DMS 273 (cell line): ENCODE measurements around the gene PKP3.
"Not testable (repeated sequence)": the region's sequence is repeated elsewhere in the genome, so short reads cannot be mapped to it uniquely, and the experiment has no call there.

ENCODE experiments used
- DNase-seq: peaks from one replicate; lab custom pipeline; 2025; ENCODE audit not compliant: unreplicated experiment; lab: John Stamatoyannopoulos, UW

The PKP3 gene

DNA sequence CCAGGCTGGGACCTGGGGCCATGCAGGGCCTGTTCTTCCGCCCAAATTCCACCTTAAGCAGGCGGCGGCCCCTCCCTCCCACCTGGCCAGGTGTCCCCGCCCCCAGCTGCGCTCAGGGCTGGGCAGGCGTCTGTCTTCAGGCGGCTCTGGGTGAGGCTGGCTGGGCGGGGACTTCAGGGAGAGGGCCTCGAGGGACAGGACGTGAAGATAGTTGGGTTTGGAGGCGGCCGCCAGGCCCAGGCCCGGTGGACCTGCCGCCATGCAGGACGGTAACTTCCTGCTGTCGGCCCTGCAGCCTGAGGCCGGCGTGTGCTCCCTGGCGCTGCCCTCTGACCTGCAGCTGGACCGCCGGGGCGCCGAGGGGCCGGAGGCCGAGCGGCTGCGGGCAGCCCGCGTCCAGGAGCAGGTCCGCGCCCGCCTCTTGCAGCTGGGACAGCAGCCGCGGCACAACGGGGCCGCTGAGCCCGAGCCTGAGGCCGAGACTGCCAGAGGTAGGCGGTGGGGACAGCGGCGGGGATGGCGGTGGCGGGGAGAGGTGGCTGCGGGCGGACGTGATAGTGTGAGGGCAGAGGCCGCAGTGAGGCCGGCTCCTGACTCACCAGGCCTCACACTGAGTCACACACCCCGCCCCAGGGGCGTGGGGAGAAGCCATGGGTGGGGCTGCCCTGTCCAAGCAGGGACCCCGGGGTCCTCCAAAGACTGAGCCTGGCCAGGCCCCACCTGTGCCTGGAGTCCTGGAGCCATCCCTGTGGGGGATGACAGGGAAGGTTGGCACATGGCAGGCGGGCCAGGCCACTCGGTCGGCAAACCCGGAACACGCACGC is at the start of gene PKP3:
Gene PKP3 (plus strand): TSS at position 176 of the 824 bp plus-strand sequence. CDS start 84 bp downstream, at position 260.
- no peak for DNase-seq

- no peak for DNase-seq
Observed at GRCh38 chr11:344836-345578, 49.0 kb upstream of the PKP3 start.

DNA sequence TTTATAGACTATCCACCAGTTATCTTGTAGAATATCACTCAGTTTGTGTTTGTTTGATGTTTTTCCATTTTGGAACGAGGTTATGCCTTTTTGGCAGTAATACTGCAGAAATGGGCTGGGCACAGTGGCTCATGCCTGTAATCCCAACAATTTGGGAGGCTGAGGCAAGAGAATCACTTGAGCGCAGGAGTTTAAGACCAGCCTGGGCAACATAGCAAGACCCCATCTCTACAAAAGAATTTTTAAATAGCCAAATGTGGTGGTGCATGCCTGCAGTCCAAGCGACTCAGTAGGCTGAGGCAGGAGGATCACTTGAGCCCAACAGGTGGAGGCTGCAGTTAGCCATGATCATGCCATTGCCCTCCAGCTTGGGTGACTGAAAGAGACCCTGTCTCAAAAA is 47.5 kb upstream of the PKP3 start:
- DNase-seq: no peak

- DNase-seq: not testable (repeated sequence)
Observed at GRCh38 chr11:349270-349954, 44.6 kb upstream of the PKP3 start.

GRCh38 chr11:350033-350722 is 43.8 kb upstream of the PKP3 start:
- not testable (repeated sequence) for DNase-seq

DNA sequence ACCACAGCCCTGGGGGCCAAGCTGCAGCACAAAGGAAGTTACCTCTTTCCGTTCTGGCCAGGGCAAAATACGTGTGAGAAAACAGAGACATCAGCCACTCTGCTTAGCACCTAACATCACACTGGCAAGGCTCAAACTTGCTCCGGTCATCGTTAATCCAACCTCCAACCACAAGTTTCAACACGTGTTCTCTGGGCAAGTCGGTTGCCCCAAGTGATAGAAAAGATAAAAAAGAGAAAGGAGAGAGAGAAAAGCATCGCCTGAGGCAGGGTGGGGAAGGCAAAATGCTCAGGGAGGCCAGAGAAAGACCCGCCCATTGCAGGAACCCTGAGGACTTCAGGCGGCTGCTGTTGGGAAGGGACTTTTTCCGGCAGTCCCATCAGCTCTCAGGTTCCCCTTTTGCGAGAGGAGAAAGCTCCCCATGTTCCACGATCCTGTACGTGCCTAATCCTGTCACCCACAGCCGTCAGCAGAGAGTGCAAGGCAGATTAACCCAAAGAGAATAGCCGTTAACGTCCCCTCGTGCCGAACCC is 43.2 kb upstream of the PKP3 start:
- no peak for DNase-seq

DNA sequence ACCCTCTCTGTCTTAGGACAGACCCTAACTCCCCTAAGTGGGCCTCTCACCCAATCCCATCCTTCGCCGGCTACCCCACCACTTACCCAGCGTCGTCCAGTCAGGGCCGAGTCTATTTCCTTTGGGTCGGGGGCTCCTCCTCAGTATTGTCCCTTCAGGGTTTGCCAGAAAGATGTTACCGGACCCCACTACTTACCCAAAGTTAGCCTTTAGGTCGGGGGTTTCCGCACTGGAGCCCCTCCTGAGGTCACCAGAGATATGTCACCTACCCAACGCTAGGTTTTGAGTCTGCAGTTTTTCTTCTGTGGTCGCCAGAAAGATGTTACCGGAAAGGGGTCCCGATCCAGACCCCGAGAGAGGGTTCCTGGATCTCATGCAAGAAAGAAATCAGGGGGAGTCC is 42.6 kb upstream of the PKP3 start:
- DNase-seq: no peak

DNA sequence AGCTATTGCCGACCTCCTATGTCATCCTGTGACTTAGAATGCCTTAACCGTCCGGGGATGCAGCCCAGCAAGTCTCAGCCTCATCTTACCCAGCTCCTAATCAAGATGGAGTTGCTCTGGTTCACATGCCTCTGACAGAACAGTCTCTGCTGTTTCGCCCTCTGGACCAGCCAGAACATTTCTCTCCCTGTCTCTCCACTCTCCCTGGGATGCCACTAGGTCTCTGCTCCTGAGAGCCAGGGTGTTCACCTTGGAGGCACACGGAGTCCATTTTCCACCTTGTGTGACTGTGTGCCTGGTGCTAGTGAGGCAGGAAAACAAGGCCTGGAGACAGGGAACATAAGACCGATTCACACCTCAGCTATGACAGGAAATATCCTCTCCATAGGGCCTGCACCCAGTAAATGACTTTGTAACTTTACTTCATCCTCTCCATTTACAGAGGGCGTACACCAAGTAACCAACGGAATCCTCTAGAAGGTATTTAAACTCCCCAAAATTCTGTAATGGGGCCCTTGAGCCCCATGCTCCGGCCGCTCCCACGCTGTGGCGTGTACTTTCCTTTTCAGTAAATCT is 41.5 kb upstream of the PKP3 start:
- no peak for DNase-seq

DNA sequence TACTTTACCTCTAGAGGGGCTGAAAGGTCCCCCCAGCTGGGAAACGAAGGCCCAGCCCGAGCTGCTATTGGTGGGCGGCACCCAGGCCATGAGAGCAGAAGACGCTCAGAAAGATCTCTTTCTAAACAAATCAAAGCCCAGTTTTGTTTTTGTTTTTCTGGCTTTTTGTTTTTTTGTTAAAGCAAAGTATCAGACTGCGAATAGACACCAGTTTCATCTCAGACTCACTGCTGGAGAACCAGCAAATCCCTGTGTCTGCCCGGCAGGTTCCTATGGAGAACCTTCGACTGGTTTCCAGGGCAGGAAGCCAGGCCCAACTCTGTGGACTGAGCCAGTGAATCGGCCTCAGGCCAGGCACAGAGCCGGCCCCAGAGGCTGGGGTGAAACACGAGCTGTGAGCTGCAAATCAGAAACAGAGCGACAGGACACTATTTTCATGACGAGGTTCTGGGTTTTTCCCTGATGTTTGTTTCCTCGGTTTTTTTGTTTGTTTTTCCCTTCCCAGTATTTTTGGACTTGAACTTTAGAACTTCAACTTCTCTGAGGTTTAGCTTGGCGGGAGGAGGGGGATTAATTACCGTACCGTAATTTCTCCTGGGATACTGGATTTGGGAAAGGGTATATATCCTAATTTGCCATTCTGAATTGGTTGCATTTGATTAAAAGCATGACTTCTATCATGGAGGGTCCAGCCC is 40.7 kb upstream of the PKP3 start:
- DNase-seq: no peak

- peak; percentile 81 for DNase-seq
Observed at GRCh38 chr11:355581-356458, 38.2 kb upstream of the PKP3 start.

DNA sequence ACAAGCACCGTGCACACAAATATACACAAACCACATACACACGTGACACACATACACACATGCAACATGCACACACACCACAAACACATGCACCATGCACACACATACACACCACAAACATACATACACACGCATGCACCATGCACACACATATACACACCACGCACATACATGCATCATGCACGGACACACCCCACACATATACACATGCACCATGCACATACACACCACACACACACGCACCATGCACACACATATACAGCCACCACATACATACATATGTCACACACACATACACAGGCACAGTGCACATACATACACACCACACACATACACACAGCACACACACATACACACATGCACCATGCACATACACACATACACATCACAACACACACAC is 37.4 kb upstream of the PKP3 start:
- DNase-seq: no peak

DNA sequence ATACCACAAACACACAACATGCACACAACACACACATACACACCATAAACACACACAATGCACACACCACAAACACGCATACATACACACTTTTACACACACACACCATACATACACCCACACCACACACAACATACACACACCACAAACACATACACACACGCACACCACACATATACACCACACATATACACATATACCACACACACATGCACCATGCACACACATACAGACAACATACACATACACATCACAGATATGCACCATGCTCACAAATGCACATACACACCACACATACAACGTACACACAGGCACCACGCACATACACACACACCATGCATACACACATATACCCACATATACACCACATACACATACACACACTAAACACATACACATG is 36.4 kb upstream of the PKP3 start:
- DNase-seq: no peak

GRCh38 chr11:358129-358800 is 35.7 kb upstream of the PKP3 start:
- no peak for DNase-seq

DNA sequence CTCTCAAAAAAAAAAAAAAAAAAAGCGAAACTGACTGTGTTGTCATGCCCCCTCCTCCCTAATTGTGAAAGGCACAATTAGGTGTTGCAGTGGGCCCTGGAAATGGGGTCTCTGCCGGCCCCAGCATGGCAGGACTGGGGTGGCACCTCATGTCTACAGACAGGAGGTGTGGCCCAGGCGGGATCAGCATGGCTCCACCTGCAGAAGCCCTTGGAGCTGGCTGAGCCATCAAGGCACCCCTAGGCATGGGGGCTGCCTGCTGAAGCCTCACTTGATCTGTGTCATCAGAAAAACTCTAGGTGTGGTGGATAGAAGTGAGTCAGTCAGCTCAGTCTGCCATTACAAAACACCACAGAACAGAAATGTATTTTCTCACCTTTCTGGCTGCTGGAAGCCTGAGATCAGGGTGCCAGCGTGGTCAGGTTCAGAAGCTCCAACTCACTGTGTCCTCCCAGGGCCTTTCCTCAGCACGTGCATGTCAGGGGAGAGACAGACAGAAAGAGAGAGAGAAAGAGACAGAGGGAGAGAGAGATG is 34.8 kb upstream of the PKP3 start:
- DNase-seq: no peak

- DNase-seq: no peak
Observed at GRCh38 chr11:360326-361280, 33.4 kb upstream of the PKP3 start.

- peak; percentile 56 for DNase-seq
Observed at GRCh38 chr11:362642-363442, 31.2 kb upstream of the PKP3 start.
